ENCODE results near the gene RUBCN.
A peak's percentile ranks its signal among the peaks of the same experiment; 100 is the strongest.
"Not testable (repeated sequence)": the region's sequence is repeated elsewhere in the genome, so short reads cannot be mapped to it uniquely, and the experiment has no call there.

RUBCN gene

DNA sequence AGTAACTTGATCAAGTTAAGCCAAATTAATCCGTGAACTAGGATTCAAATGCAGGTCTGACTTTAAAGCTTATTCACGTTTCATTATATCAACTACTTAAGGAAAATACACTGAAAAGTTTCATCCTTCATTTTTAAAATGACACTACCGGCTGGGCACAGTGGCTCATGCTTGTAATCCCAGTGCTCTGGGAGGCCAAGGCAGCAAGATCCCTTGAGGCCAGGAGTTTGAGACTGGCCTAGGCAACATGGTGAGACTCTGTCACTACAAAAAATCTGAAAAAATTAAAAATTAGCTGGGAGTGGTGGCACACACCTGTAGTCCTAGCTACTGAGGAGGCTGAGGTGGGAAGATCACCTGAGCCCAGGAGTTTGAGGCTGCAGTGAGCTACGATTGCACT lies 3.7 kb downstream of the RUBCN start:
- no peak for FAIRE-seq

DNA sequence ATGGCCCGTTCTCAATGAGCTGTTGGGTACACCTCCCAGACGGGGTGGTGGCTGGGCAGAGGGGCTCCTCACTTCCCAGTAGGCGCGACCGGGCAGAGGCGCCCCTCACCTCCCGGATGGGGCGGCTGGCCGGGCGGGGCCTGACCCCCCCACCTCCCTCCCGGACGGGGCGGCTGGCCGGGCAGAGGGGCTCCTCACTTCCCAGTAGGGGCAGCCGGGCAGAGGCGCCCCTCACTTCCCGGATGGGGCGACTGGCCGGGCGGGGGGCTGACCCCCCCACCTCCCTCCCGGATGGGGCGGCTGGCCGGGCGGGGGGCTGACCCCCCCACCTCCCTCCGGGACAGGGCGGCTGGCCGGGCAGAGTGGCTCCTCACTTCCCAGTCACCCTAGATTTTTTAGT lies 5.2 kb downstream of the RUBCN start:
- not testable (repeated sequence) for FAIRE-seq

DNA sequence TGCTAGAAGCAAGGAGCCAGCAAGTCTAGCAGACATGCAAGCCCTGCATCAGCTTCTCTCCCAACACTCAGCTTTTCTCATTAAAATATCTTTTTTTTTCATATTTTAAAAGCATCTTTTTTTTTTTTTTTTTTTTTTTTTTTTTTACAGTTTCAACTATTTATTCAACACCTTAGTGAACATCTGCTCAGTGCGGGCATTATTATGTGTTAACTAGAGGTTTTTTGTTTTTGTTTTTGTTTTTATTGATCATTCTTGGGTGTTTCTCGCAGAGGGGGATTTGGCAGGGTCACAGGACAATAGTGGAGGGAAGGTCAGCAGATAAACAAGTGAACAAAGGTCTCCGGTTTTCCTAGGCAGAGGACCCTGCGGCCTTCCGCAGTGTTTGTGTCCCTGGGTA lies 5.9 kb downstream of the RUBCN start:
- FAIRE-seq: not testable (repeated sequence)

DNA sequence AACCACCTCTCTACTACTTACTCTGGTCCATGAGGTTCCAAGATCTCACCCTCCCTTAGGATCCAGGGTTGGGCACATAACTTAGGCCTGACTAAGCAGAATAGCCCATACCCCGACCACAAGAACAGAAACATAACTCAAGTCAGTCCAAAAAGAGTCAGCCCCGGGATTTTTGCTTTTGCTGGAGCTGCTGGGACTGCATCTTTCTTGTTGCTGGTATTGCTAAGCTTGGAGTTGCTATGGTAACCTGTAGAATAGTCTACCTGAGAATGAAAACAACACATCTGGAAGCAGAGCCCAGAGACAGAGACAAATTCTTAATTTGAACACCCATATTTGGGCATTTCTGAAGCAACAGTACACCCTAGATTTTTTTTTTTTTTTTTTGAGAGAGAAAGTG lies 6.5 kb downstream of the RUBCN start:
- no peak for FAIRE-seq

DNA sequence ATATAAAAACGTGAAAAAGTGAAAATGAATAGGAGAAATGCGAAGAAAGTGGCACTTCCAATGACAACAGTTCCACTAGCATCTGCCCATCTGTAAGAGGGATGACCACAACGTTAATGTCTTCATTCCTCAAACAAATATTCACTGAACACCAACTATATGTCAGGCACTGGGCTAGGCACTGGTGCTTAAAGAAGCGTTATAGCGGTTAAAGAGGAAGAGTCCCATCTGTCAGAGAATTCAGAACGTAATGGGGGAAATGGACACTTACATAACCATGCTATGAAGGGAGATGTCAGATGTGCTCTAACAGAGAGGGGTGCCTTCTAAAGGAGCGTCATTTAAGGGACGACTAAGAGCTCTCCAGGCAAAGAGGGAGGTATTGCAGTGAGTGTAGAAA lies 8.2 kb downstream of the RUBCN start:
- no peak for FAIRE-seq

DNA sequence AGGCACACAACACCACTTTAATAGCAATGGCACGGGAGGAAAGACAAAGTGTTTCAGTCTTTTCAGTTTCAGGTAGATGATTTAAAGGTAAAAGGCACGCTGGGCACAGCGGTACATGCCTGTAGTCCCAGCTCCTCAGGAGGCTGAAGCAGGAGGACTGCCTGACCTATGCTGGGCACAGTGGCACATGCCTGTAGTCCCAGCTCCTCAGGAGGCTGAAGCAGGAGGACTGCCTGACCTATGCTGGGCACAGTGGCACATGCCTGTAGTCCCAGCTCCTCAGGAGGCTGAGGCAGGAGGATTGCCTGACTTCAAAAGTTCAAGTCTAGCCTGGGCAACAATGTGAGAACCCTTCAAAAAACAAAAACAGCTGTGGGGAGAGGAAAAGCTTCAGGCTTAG lies 8.8 kb downstream of the RUBCN start:
- not testable (repeated sequence) for FAIRE-seq

DNA sequence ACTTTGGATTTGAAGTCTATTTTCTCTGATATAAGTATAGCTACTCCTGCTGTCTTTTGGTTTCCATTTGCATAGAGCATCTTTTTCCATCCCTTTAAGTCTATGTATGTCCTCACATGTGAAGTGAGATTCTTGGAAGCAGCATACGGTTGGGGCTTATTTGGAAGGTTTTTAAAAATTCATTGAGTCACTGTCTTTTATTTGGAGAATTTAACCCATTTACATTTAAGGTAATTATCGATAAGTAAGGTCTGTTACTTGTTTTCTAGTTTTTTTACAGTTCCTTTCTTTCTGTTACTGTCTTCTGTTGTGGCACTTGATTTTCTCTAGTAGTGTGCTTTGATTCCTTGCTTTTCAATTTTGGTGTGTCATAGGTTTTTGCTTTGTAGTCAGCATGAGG lies 14.0 kb downstream of the RUBCN start:
- FAIRE-seq: no peak

DNA sequence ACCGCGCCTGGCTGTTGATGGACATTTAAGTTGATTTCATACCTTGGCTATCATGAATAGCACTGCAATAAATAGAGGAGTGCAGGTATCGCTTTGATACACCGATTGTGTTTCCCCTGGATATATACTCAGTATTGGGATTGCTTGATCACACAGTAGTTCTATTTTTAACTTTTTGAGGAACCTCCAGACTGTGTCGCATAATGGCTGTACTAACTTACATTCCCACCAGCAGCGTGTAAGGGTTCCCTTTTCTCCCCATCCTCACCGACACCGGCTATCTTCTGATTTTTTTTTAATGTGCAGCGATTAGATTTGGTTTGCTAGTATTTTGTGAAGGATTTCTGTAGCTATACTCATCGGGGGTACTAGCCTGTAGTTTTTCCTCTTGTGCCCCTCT lies 16.0 kb downstream of the RUBCN start:
- FAIRE-seq: no peak

DNA sequence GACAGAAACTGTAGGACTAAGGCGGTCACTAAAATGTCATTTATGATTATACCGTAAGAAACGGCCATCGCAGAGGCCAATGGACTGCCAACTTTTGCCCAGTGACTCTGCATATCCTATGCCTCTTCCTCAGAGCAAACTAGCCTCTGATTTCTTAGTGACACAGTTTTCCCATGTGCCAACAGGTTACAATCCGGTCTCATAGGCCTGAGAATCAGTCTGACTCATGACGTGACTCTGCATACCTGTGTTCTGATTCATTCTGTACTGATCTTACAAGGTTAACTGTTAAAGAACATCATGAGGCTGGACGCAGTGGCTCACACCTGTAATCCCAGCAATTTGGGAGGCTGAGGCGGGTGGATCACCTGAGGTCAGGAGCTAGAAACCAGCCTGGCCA lies 17.8 kb downstream of the RUBCN start:
- FAIRE-seq: no peak

DNA sequence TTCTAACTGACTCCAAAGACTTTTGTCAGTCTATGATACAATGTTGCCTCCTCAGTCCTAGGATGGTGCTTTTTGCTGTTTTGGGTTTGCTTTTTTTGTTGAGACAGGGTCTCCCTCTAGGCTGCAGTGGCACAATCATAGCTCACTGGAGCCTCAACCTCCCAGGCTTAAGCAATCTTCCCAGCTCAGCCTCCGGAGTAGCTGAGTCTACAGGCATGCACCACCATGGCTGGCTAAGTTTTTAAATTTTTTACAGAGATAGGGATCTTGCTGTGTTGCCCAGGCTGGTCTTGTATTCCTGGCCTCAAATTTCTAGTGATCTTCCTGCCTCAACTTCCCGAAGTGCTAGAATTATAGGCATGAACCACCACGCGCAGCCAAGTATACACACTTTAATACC lies 22.5 kb downstream of the RUBCN start:
- FAIRE-seq: no peak

DNA sequence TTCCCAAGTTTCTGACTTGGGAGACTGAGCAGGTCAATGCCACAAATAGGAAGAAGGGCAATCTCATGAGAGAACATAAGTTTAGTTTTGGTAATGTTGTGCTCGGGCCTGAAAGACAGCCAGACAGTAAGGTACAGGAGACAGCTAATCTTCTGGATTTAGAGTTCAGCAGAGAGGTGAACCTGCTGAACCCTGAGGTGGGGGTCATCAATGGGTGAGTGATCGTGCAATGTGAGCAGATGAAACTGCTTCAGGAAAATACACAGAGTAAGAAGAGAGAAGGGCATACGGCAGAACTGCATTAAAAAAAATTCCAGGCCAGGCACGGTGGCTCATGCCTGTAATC lies 23.3 kb downstream of the RUBCN start:
- FAIRE-seq: no peak

DNA sequence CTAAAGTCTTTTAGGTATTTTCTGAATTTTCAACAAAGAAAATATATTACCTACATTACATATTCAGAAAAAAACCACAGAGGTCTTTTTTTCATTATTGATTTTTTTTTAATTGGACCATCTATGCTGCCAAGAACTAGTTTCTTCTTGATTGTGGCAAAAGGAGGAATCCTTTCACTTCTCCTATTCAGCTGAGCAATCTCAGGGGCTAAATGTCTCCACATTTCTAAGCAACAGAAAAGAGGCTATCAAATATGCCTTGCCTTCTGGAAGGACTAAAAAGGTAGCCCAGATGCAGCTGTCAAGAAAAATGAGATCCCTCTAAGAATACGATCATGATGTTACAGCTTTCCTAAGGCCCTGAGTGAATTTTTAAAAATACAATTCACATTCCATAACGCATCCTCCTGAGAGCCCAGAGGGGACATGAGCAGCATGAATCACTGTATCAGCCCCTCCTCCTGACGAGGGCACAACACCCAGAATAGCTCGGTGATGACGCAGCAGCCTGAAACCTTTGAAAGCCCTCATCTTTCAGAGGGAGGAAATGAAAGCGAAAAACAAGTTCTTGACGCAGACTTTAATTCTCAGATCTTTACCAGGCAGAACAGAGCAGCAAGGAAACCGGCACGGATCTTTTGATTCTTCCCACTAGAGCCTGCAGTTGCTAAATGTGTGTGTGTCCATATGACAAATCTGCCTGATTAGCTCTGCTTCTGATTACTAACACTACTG lies 24.6 kb downstream of the RUBCN start:
- peak; percentile 54 for FAIRE-seq

DNA sequence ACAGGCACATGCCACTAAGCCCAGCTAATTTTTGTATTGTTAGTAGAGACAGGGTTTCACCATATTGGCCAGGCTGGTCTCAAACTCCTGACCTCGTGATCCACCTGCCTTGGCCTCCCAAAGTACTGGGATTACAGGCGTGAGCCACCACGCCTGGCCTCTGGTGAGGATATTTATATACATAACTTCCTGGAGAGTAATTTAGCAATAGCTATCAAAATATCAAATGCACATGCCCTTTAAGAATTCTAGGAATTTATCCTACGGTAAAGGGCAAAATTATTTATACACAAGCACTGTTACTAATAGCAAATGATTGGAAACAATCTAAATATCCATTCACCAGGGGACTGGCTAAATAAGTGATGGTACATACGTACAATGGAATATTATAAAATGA lies 25.7 kb downstream of the RUBCN start:
- FAIRE-seq: not testable (repeated sequence)

DNA sequence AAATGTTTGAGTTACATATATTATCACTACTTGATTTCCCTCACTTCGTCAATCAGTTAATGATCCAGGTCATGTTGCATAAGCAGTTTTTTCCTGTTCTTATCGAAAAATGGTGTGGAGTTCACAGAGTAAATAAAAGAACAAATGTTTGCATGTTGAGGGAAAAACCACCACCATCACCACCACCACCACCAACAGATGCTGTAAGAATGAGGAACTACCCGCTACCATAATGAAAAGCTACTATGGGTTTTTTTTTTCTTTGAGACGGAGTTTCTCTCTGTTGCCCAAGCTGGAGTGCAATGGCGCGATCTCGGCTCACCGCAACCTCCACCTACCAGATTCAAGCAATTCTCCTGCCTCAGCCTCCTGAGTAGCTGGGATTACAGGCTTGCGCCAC lies 27.6 kb downstream of the RUBCN start:
- FAIRE-seq: no peak

DNA sequence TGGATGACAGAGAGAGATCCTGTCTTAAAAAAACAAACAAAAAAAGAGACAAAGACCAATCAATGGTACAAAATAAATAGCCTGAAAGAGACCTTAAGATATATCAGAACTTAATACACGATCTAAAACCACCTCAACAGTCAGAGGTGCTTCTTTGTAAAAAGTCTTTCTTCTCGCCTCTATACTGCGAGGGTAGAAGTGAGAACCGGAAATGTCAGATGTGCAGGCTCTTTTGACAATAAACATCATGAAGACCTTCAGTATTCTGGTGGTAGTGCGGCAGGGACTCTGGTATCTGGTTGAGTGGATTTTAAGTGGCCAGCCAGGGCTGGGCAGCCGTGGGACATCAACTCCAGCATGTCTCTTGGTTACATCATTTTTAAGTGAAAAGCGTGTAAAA lies 30.0 kb downstream of the RUBCN start:
- FAIRE-seq: no peak

DNA sequence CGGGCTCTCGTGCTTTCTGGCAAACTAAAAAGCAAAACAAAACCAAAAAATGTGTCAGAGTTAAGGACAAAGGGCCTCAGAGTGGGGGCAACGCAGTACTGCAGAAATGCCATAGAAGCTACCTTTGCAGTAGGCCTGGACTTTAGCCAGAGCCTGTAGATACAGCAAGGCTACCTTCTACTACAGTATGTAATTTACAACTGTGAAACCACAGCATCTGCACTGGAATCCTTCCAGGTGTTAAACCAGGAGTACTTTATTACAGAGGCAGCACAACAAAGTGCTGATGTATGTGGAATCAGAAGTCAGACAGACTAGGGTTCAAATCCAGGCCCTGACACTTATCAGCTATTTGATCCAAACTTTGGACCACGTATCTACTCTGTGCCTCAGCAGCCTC lies 34.9 kb downstream of the RUBCN start:
- no peak for FAIRE-seq

DNA sequence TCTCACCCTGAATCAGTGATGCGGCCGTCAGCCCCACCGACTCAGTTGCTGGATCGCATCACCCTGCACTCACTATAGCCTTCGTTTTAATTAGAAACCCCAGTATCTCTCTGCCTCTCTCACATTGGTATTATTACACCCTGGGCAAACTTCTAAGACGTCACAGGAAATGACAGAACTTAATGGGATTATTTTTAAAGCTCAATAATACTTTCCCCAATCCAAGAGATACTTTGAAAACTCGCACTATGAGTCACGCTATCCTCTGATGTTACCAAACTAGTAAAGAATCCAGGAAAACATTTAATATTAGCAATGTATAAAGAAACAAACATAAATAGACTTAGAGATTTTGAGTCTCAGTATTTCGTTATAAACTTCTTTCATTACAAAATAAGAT lies 36.6 kb downstream of the RUBCN start:
- no peak for FAIRE-seq

DNA sequence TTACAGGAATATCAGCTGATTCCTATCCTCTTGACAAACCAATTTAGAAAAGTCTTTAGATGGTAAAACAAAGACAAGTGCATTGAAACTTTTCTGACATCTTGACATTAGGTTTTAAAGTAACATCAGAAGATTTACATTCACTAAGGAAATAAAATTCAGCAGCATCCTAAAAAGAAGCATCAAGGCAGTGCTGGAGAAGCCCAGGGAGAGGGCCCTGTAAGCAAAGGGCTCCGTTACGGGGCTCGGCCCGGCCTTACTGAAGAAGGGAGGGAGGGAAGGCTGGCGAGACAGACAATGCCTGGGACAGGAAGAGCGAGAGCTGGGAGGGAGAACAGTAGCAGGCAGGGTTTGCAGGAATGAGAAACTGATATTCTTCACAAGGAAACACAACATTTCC lies 39.3 kb downstream of the RUBCN start:
- no peak for FAIRE-seq

DNA sequence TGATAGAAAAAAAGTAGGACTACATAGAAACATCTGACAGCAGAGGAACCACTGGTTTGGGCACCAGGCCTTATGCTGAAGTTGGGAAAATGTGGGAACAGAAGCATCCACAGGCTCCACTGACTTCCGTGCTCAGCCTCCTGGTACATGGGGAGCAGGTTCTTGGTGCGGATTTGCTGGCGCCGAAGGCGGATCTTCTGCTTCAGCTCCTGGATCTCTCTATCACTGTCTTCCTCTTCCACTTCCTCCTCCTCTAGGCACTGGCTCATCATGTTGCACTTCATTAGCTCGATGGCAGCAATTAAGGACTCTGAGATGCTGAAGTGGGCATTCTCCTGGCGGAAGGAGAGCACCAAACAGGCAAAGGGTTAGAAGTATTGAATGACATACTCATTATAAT lies 42.5 kb downstream of the RUBCN start:
- no peak for FAIRE-seq

DNA sequence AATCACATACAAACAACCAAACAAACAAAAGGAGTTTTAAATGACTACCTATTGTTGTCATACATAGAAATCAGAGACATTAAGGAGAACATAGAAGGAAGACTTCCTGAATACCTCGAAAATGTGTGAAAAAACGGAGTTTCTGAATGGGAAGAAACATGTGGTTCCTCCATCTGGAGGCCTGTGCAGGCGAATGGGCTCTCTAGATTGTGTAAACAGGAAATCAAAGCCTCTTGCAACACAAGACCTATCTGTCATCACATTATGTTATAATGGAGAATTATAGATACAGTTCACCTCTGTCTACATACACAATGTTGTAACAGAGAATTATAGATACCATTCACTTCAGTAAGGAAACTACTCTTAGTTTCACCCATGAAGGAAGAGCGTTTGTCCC lies 44.1 kb downstream of the RUBCN start:
- no peak for FAIRE-seq

DNA sequence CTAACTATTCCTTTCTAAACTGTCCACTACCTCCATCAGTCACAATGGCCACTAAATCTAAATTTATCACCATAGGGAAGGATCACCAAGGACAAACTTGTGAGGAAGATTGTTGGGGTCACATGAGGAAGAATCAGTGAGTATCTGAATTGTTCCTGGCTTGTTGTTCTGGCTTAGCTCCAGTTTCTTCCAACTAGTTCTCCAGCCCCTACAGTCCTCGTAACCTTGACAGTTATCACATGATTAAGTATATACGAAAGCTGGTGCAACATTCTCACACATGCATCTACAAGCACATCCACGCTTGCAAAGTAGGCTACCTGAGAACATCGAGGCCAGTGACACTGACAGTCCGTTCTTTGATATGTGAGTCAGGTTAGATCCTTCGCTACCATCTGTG lies 46.0 kb downstream of the RUBCN start:
- FAIRE-seq: no peak

DNA sequence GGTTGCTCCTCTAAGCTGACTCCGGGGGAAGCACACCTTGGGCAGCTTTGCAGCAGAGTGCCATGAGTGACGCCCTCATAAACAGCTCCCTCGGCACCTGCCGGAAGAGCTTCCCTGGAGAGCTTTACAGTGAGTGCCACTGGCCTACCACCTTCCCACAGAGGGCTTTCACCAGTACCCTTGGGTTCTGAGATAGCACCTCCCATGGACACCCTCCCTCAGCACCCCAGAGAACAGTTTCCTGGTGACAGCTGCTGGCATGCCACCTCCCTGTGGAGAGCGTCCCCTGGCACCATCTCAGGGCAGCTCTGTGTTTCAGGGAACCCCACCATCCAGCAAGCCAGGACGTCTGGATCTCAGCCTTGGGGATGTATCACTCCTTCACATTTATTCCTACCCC lies 49.1 kb downstream of the RUBCN start:
- no peak for FAIRE-seq

DNA sequence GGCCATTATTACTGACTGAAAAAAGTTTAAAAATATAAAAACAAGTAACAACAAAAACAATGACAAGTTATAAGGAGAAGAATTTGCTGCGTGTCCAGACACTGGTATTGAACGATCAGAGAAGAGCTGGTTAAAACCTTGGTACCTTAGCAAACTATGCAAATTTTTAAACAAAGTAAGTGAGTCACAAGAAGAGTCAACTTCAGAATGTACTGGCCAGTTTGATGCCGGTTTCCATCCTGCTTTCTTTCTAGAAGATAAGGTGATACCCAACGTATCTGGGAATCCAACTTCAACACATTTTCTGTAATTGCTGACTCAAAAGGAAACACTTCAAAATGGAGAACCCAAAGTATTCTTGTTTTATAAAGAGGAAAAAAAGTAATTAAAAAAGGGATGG lies 49.8 kb downstream of the RUBCN start:
- FAIRE-seq: no peak

DNA sequence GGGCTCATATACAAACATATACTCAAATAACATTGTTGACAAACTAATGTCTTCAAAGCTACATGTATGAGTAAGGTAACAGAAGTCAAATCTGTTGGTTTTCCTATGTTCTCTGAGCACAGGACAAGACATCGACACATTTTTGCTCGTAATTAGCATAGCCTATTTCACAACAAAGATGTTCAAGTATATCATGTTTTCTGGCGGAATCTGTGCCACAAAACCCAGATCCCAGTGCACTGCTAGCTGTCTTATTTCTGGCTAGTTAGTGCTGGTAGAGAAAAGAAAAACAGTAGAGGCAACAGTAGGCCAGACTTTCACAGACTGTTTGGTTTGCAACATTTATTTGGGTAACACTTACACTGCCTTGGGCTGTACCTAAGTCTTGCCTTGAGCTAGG lies 51.2 kb downstream of the RUBCN start:
- no peak for FAIRE-seq

DNA sequence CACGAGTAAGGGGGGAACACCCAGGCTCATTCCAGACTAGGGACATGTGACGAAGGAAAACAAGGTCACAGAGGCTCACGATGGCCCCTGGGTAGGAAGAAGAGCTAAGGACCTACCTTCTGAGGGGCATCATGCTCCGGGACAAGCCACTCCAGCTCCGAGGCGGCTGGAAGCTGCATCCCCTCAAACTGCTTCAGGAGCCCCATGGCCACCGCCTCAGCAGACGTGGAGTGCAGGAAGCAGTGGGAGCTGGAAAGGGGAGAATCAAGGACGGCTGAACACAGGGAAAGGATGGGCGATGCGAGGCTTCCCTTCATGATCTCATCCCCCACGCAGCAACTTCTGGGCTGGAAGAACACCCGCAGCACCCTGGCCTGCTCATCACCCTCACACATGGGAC lies 53.5 kb downstream of the RUBCN start:
- FAIRE-seq: no peak

DNA sequence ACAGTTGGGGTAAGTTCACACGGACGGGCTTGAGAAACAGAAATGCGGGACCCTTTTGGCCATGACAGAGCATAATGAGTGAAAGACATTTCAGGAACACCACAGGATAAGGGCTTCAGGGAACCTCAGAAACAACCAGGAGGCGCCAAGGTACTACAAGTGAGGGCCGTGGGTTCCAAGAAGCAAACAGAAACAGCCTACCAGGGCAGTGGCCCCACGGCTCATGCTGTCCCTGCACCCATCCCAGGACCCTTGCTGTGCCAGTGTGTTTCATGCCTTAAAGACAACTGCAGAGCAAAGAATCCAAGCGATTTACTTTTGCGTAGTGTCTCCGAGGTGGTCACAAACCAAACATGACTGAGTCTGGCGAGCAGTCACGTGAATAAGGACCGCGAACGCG lies 54.0 kb downstream of the RUBCN start:
- FAIRE-seq: no peak

Data from A204.1 (cell line).